HCT116 (cell line): ENCODE data around the gene NCBP3. TPM values are rescaled to one million over a fixed set of nuclear protein-coding genes. Genes with fewer than 3 reads are reported as not detected.

Experiments used
- ATAC-seq: fragments of 200-7000 bp; cut with Tn5 transposase; 2 replicates; pipeline ENCODE4 v1.9.1; 2020; ENCODE audit warnings: mild to moderate bottlenecking, moderate library complexity
- BruUV-seq: library from RNA; stranded (reverse); fragments of 400-500 nt; replicated peaks from 2 replicates; lab custom pipeline; 2021; lab: Mats Ljungman, UMichigan
- CTCF ChIA-PET: fragments of 300-600 bp; sonication (Branson Sonifier 250); formaldehyde crosslinking; loops from one replicate; lab custom pipeline; 2021; ENCODE audit warnings: antibody characterized with exemption; lab: Charles Lee
- POLR2A ChIA-PET: fragments of 300-600, 350-600 bp; sonication (Branson Sonifier 250); formaldehyde crosslinking; loops from one replicate; lab custom pipeline; 2021; ENCODE audit warnings: antibody characterized with exemption; lab: Charles Lee
- RAD21 ChIA-PET, 2 experiments: fragments of 300-600 bp; sonication (Branson Sonifier 250); formaldehyde crosslinking; loops; one replicate each; lab custom pipeline; 2023; ENCODE audit warnings: low total read pairs in 2 of 2; ENCODE audit not compliant: uncharacterized antibody in 2 of 2, unreplicated experiment in 2 of 2, low non-redundant PET in 1 of 2; lab: Charles Lee
- DNase-seq: peaks from one replicate; pipeline ENCODE4 v3.0.0-alpha.2; 2010; ENCODE audit warnings: low read depth, low spot score
- H2AFZ ChIP-seq: fragments of 200-600 bp; shearing (Covaris generic), sonication (generic); 2 replicates; pipeline ENCODE4 v1.6.1; 2017; ENCODE audit warnings: low read depth, mixed run types, mixed read lengths, antibody characterized with exemption, low read length; ENCODE audit not compliant: poor library complexity, severe bottlenecking
- H3K27ac ChIP-seq: 2 replicates; pipeline ENCODE4 v1.5.1; 2012; ENCODE audit warnings: low read depth, low read length
- H3K27me3 ChIP-seq: fragments of 200-600 bp; sonication (generic); 2 replicates; pipeline ENCODE4 v1.6.1; 2016; ENCODE audit warnings: mixed run types, low read length, mixed read lengths; ENCODE audit not compliant: insufficient read depth
- H3K36me3 ChIP-seq, 2 experiments: fragments of 200-500 bp in 1 of 2; fragments of 200-600 bp in 1 of 2; sonication (Bioruptor generic) in 1 of 2; sonication (generic) in 1 of 2; 2 replicates each; pipeline versions ENCODE4 v1.5.1 to v1.6.1; 2014 to 2016; ENCODE audit warnings: low read length in 2 of 2, inconsistent platforms in 1 of 2, mixed read lengths in 1 of 2, mixed run types in 1 of 2; ENCODE audit not compliant: insufficient read depth in 2 of 2, control insufficient read depth in 1 of 2
- H3K4me1 ChIP-seq, 2 experiments: fragments of 200-600 bp in 1 of 2; sonication (generic) in 1 of 2; 2 replicates each; pipeline versions ENCODE4 v1.5.1 to v1.6.1; 2012 to 2017; ENCODE audit warnings: low read length in 2 of 2, inconsistent platforms in 1 of 2, mild to moderate bottlenecking in 1 of 2, mixed read lengths in 1 of 2, mixed run types in 1 of 2, moderate library complexity in 1 of 2; ENCODE audit not compliant: insufficient read depth in 2 of 2, control insufficient read depth in 1 of 2
- H3K4me2 ChIP-seq: fragments of 200-600 bp; sonication (generic); 2 replicates; pipeline ENCODE4 v1.6.1; 2017; ENCODE audit warnings: mixed run types, low read length, mixed read lengths
- H3K4me3 ChIP-seq, 2 experiments: fragments of 200-600 bp in 1 of 2; sonication (generic) in 1 of 2; replicated peaks in 1 of 2; 2 replicates each; pipeline ENCODE4 v1.5.1; 2011 to 2016; ENCODE audit warnings: low read length in 2 of 2, control low read depth in 1 of 2, low read depth in 1 of 2, mild to moderate bottlenecking in 1 of 2, mixed read lengths in 1 of 2, mixed run types in 1 of 2
- H3K79me2 ChIP-seq: fragments of 200-600 bp; sonication (generic); 2 replicates; pipeline ENCODE4 v1.6.1; 2017; ENCODE audit warnings: mild to moderate bottlenecking, mixed run types, low read length, moderate library complexity, mixed read lengths; ENCODE audit not compliant: insufficient read depth
- H3K9ac ChIP-seq: fragments of 200-600 bp; sonication (generic); 2 replicates; pipeline ENCODE4 v1.6.1; 2016; ENCODE audit warnings: low read length, mixed read lengths
- H3K9me2 ChIP-seq: fragments of 200-600 bp; sonication (generic), shearing (Covaris generic); 2 replicates; pipeline ENCODE4 v1.6.1; 2017; ENCODE audit warnings: mixed run types, mild to moderate bottlenecking, moderate library complexity; ENCODE audit not compliant: insufficient read depth
- H3K9me3 ChIP-seq, 2 experiments: fragments of 200-500 bp in 1 of 2; fragments of 200-600 bp in 1 of 2; sonication (Bioruptor generic) in 1 of 2; sonication (generic) in 1 of 2; 2 replicates each; pipeline ENCODE4 v1.6.1; 2014 to 2017; ENCODE audit warnings: low read length in 2 of 2, mixed read lengths in 2 of 2, inconsistent platforms in 1 of 2, low read depth in 1 of 2, mild to moderate bottlenecking in 1 of 2, mixed run types in 1 of 2, moderate library complexity in 1 of 2; ENCODE audit not compliant: control insufficient read depth in 1 of 2, insufficient read depth in 1 of 2
- H4K20me1 ChIP-seq: fragments of 200-600 bp; sonication (generic), shearing (Covaris generic); 2 replicates; pipeline ENCODE4 v1.6.1; 2017; ENCODE audit warnings: mixed run types, mild to moderate bottlenecking, moderate library complexity; ENCODE audit not compliant: insufficient read depth
- EGR1 ChIP-seq: IDR thresholded peaks from 2 replicates; pipeline ENCODE4 v1.6.1; 2012; ENCODE audit warnings: low read depth
- ELF1 ChIP-seq: IDR thresholded peaks from 2 replicates; pipeline ENCODE4 v1.6.1; 2012; ENCODE audit warnings: low read depth, borderline replicate concordance
- EZH2 ChIP-seq: fragments of 200-600 bp; sonication (generic); IDR thresholded peaks from 2 replicates; pipeline ENCODE4 v1.6.1; 2017; ENCODE audit warnings: antibody characterized with exemption, mixed run types
- EZH2phosphoT487 ChIP-seq: fragments of 200-600 bp; IDR thresholded peaks from 2 replicates; pipeline ENCODE4 v1.6.1; 2018; ENCODE audit warnings: antibody characterized with exemption, borderline replicate concordance
- FOSL1 ChIP-seq: IDR thresholded peaks from 2 replicates; pipeline ENCODE4 v1.6.1; 2012; ENCODE audit warnings: low read depth
- SIN3A ChIP-seq: IDR thresholded peaks from 2 replicates; pipeline ENCODE4 v1.6.1; 2012; ENCODE audit warnings: low read depth
- TCF7L2 ChIP-seq: IDR thresholded peaks from 2 replicates; pipeline ENCODE4 v1.7.0; 2011; ENCODE audit warnings: borderline replicate concordance, inconsistent platforms; ENCODE audit not compliant: insufficient read depth, insufficient read length; ENCODE audit errors: extremely low read depth
- YY1 ChIP-seq: IDR thresholded peaks from 2 replicates; pipeline ENCODE4 v1.6.1; 2011; ENCODE audit warnings: low read length, low read depth, moderate library complexity, mild to moderate bottlenecking; ENCODE audit not compliant: insufficient replicate concordance; ENCODE audit errors: extremely low read depth
- intact Hi-C: fragments of 100-400 bp; cut with micrococcal nuclease; formaldehyde crosslinking; loops from 2 replicates; pipeline ENCODE4 v1.10.0; 2022
- total RNA-seq: library from RNA; stranded (reverse); gene quantifications from one replicate; pipeline ENCODE4 v1.2.1, GENCODE V29; 2021; ENCODE audit not compliant: unreplicated experiment
- TF ChIP-seq, protein P1 (sequence below): IDR thresholded peaks from 2 replicates; pipeline ENCODE4 v1.6.1; 2011; ENCODE audit warnings: mild to moderate bottlenecking, low read length, moderate library complexity; ENCODE audit not compliant: insufficient replicate concordance; ENCODE audit errors: extremely low read depth

NCBP3 gene
- total RNA-seq, 1 experiment from 2014 or later = 46.5 TPM

DNA sequence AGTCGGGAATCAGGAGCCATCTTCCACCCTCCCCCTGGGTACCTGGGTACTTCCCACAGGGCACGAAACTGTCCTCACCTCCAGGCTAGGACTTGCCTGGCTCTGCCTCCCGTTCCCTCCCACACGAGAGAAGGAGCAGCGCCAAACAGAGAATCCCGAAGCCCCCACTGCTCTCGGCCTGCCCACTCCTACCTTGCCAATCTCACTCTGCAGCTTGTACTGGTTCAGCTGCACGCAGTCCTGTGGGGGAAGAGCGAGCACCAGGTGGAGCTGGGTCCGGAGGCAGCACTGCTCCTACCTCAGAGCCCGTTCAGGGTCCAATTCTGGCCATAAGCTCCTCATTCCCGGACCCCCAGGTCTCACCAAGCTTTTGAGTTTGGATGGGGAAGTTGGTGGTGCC is 38.1 kb upstream of the NCBP3 start:
- TF ChIP-seq ELF1 (no peak), EGR1 (no peak), TCF7L2 (no peak), FOSL1 (no peak), EZH2 (no peak), EZH2phosphoT487 (no peak), YY1 (no peak), SIN3A (no peak)
- TF ChIP-seq, protein P1, sequence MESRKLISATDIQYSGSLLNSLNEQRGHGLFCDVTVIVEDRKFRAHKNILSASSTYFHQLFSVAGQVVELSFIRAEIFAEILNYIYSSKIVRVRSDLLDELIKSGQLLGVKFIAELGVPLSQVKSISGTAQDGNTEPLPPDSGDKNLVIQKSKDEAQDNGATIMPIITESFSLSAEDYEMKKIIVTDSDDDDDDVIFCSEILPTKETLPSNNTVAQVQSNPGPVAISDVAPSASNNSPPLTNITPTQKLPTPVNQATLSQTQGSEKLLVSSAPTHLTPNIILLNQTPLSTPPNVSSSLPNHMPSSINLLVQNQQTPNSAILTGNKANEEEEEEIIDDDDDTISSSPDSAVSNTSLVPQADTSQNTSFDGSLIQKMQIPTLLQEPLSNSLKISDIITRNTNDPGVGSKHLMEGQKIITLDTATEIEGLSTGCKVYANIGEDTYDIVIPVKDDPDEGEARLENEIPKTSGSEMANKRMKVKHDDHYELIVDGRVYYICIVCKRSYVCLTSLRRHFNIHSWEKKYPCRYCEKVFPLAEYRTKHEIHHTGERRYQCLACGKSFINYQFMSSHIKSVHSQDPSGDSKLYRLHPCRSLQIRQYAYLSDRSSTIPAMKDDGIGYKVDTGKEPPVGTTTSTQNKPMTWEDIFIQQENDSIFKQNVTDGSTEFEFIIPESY = no peak
- Histone ChIP-seq H3K9ac (no peak overlapping the region), H3K79me2 (peaks cover 13% of the 10 kb centered on the region; the same call in 1 of the 2 replicates), H3K9me3 (no peaks in the 10 kb centered on the region), H3K4me3 (no peak overlapping the region), H2AFZ (no peak overlapping the region), H3K9me2 (no peaks in the 10 kb centered on the region), H4K20me1 (no peaks in the 10 kb centered on the region), H3K4me1 (peaks cover 31 to 38% of the 10 kb centered on the region in 2 experiments), H3K4me2 (no peak overlapping the region), H3K27me3 (no peaks in the 10 kb centered on the region), H3K27ac (no peak overlapping the region), H3K36me3 (peaks cover 4 to 13% of the 10 kb centered on the region in 2 experiments; a peak in 2 of 4 replicates)
- ATAC-seq (no peak), DNase-seq (no peak)
- no TSS peak for BruUV-seq
- POLR2A ChIA-PET = no interaction called here
- CTCF ChIA-PET = no interaction called here
- RAD21 ChIA-PET = no interaction called here
- intact Hi-C loops = no loop called here
